Peyer's patch (tissue), 4 donors: ENCODE data around the gene CSNK1A1.

Experiments used
- POLR2A ChIP-seq, 2 donors: fragments of 450-650 bp; IDR thresholded peaks; one replicate each; pipeline ENCODE4 v1.5.1; 2017; ENCODE audit warnings: antibody characterized with exemption in 2 of 2, mild to moderate bottlenecking in 2 of 2, moderate library complexity in 2 of 2
- TF ChIP-seq, protein P1 (sequence below), 6 experiments: fragments of 450-650 bp in 4 of 6; fragments of 200-600 bp in 2 of 6; sonication (generic) in 1 of 6; IDR thresholded peaks; one replicate each; pipeline ENCODE4 v1.5.1; 2017 to 2019; ENCODE audit warnings: antibody characterized with exemption in 6 of 6, mild to moderate bottlenecking in 3 of 6, moderate library complexity in 1 of 6

DNA sequence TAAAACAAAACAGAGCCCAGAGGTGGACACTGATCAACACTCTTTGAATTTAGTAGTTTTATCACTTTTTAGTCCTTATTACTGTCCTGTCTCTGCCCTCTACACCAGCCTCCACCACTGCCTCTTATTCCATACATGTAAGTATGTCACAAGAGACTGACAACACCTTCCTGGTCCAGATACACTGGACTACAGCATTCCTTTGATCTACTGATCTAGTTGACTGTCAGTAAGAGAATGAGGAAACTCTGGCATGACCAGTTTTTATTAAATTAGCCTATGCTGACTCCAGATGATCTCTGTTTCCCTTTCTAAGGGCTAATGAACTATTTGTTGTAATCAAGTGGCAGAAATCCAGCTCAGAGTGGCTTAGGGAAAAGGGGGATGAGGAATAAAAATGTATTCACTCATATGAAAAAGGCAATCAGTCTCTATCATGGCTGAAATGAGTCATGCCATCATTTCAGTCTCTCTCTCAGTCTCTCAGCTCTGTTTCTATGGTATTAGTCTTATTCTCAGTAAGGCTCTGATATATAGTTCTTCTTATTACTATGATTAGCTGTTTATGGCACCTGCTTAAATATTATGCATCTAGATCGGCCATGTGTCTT lies 35.6 kb upstream of the CSNK1A1 start:
- TF ChIP-seq, protein P1, sequence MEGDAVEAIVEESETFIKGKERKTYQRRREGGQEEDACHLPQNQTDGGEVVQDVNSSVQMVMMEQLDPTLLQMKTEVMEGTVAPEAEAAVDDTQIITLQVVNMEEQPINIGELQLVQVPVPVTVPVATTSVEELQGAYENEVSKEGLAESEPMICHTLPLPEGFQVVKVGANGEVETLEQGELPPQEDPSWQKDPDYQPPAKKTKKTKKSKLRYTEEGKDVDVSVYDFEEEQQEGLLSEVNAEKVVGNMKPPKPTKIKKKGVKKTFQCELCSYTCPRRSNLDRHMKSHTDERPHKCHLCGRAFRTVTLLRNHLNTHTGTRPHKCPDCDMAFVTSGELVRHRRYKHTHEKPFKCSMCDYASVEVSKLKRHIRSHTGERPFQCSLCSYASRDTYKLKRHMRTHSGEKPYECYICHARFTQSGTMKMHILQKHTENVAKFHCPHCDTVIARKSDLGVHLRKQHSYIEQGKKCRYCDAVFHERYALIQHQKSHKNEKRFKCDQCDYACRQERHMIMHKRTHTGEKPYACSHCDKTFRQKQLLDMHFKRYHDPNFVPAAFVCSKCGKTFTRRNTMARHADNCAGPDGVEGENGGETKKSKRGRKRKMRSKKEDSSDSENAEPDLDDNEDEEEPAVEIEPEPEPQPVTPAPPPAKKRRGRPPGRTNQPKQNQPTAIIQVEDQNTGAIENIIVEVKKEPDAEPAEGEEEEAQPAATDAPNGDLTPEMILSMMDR (IDR thresholded peaks at IDR 0.05): no peak
- TF ChIP-seq POLR2A (IDR thresholded peaks at IDR 0.05): no peak
